HCT116 (cell line): ENCODE results near the gene THADA. TPM values are rescaled to one million over a fixed set of nuclear protein-coding genes. Genes with fewer than 3 reads are reported as not detected.
A peak's percentile ranks its signal among the peaks of the same experiment; 100 is the strongest.

ENCODE experiments used
- ATAC-seq: fragments of 200-7000 bp; cut with Tn5 transposase; 2 replicates; pipeline ENCODE4 v1.9.1; 2020; ENCODE audit warnings: mild to moderate bottlenecking, moderate library complexity
- BruUV-seq: library from RNA; stranded (reverse); fragments of 400-500 nt; replicated peaks from 2 replicates; lab custom pipeline; 2021; lab: Mats Ljungman, UMichigan
- CTCF ChIA-PET: fragments of 300-600 bp; sonication (Branson Sonifier 250); formaldehyde crosslinking; loops from one replicate; lab custom pipeline; 2021; ENCODE audit warnings: antibody characterized with exemption; lab: Charles Lee
- POLR2A ChIA-PET: fragments of 300-600, 350-600 bp; sonication (Branson Sonifier 250); formaldehyde crosslinking; loops from one replicate; lab custom pipeline; 2021; ENCODE audit warnings: antibody characterized with exemption; lab: Charles Lee
- RAD21 ChIA-PET, 2 experiments: fragments of 300-600 bp; sonication (Branson Sonifier 250); formaldehyde crosslinking; loops; one replicate each; lab custom pipeline; 2023; ENCODE audit warnings: low total read pairs in 2 of 2; ENCODE audit not compliant: uncharacterized antibody in 2 of 2, unreplicated experiment in 2 of 2, low non-redundant PET in 1 of 2; lab: Charles Lee
- DNase-seq: peaks from one replicate; pipeline ENCODE4 v3.0.0-alpha.2; 2010; ENCODE audit warnings: low read depth, low spot score
- H2AFZ ChIP-seq: fragments of 200-600 bp; shearing (Covaris generic), sonication (generic); 2 replicates; pipeline ENCODE4 v1.6.1; 2017; ENCODE audit warnings: low read depth, mixed run types, mixed read lengths, antibody characterized with exemption, low read length; ENCODE audit not compliant: poor library complexity, severe bottlenecking
- H3K27ac ChIP-seq: 2 replicates; pipeline ENCODE4 v1.5.1; 2012; ENCODE audit warnings: low read depth, low read length
- H3K27me3 ChIP-seq: fragments of 200-600 bp; sonication (generic); 2 replicates; pipeline ENCODE4 v1.6.1; 2016; ENCODE audit warnings: mixed run types, low read length, mixed read lengths; ENCODE audit not compliant: insufficient read depth
- H3K36me3 ChIP-seq, 2 experiments: fragments of 200-500 bp in 1 of 2; fragments of 200-600 bp in 1 of 2; sonication (Bioruptor generic) in 1 of 2; sonication (generic) in 1 of 2; 2 replicates each; pipeline versions ENCODE4 v1.5.1 to v1.6.1; 2014 to 2016; ENCODE audit warnings: low read length in 2 of 2, inconsistent platforms in 1 of 2, mixed read lengths in 1 of 2, mixed run types in 1 of 2; ENCODE audit not compliant: insufficient read depth in 2 of 2, control insufficient read depth in 1 of 2
- H3K4me1 ChIP-seq, 2 experiments: fragments of 200-600 bp in 1 of 2; sonication (generic) in 1 of 2; 2 replicates each; pipeline versions ENCODE4 v1.5.1 to v1.6.1; 2012 to 2017; ENCODE audit warnings: low read length in 2 of 2, inconsistent platforms in 1 of 2, mild to moderate bottlenecking in 1 of 2, mixed read lengths in 1 of 2, mixed run types in 1 of 2, moderate library complexity in 1 of 2; ENCODE audit not compliant: insufficient read depth in 2 of 2, control insufficient read depth in 1 of 2
- H3K4me2 ChIP-seq: fragments of 200-600 bp; sonication (generic); 2 replicates; pipeline ENCODE4 v1.6.1; 2017; ENCODE audit warnings: mixed run types, low read length, mixed read lengths
- H3K4me3 ChIP-seq, 2 experiments: fragments of 200-600 bp in 1 of 2; sonication (generic) in 1 of 2; replicated peaks in 1 of 2; 2 replicates each; pipeline ENCODE4 v1.5.1; 2011 to 2016; ENCODE audit warnings: low read length in 2 of 2, control low read depth in 1 of 2, low read depth in 1 of 2, mild to moderate bottlenecking in 1 of 2, mixed read lengths in 1 of 2, mixed run types in 1 of 2
- H3K79me2 ChIP-seq: fragments of 200-600 bp; sonication (generic); 2 replicates; pipeline ENCODE4 v1.6.1; 2017; ENCODE audit warnings: mild to moderate bottlenecking, mixed run types, low read length, moderate library complexity, mixed read lengths; ENCODE audit not compliant: insufficient read depth
- H3K9ac ChIP-seq: fragments of 200-600 bp; sonication (generic); 2 replicates; pipeline ENCODE4 v1.6.1; 2016; ENCODE audit warnings: low read length, mixed read lengths
- H3K9me2 ChIP-seq: fragments of 200-600 bp; sonication (generic), shearing (Covaris generic); 2 replicates; pipeline ENCODE4 v1.6.1; 2017; ENCODE audit warnings: mixed run types, mild to moderate bottlenecking, moderate library complexity; ENCODE audit not compliant: insufficient read depth
- H3K9me3 ChIP-seq, 2 experiments: fragments of 200-500 bp in 1 of 2; fragments of 200-600 bp in 1 of 2; sonication (Bioruptor generic) in 1 of 2; sonication (generic) in 1 of 2; 2 replicates each; pipeline ENCODE4 v1.6.1; 2014 to 2017; ENCODE audit warnings: low read length in 2 of 2, mixed read lengths in 2 of 2, inconsistent platforms in 1 of 2, low read depth in 1 of 2, mild to moderate bottlenecking in 1 of 2, mixed run types in 1 of 2, moderate library complexity in 1 of 2; ENCODE audit not compliant: control insufficient read depth in 1 of 2, insufficient read depth in 1 of 2
- H4K20me1 ChIP-seq: fragments of 200-600 bp; sonication (generic), shearing (Covaris generic); 2 replicates; pipeline ENCODE4 v1.6.1; 2017; ENCODE audit warnings: mixed run types, mild to moderate bottlenecking, moderate library complexity; ENCODE audit not compliant: insufficient read depth
- CBX3 ChIP-seq: IDR thresholded peaks from 2 replicates; pipeline ENCODE4 v1.6.1; 2012; ENCODE audit warnings: low read depth
- EGR1 ChIP-seq: IDR thresholded peaks from 2 replicates; pipeline ENCODE4 v1.6.1; 2012; ENCODE audit warnings: low read depth
- ELF1 ChIP-seq: IDR thresholded peaks from 2 replicates; pipeline ENCODE4 v1.6.1; 2012; ENCODE audit warnings: low read depth, borderline replicate concordance
- EZH2 ChIP-seq: fragments of 200-600 bp; sonication (generic); IDR thresholded peaks from 2 replicates; pipeline ENCODE4 v1.6.1; 2017; ENCODE audit warnings: antibody characterized with exemption, mixed run types
- EZH2phosphoT487 ChIP-seq: fragments of 200-600 bp; IDR thresholded peaks from 2 replicates; pipeline ENCODE4 v1.6.1; 2018; ENCODE audit warnings: antibody characterized with exemption, borderline replicate concordance
- FOSL1 ChIP-seq: IDR thresholded peaks from 2 replicates; pipeline ENCODE4 v1.6.1; 2012; ENCODE audit warnings: low read depth
- JUND ChIP-seq: IDR thresholded peaks from 2 replicates; pipeline ENCODE4 v1.6.1; 2012
- POLR2A ChIP-seq: IDR thresholded peaks from 2 replicates; pipeline ENCODE4 v1.7.0; 2011; ENCODE audit warnings: borderline replicate concordance; ENCODE audit not compliant: insufficient read depth, insufficient read length; ENCODE audit errors: extremely low read depth
- RAD21 ChIP-seq: IDR thresholded peaks from 2 replicates; pipeline ENCODE4 v1.6.1; 2012; ENCODE audit warnings: low read depth, mild to moderate bottlenecking
- SP1 ChIP-seq: IDR thresholded peaks from 2 replicates; pipeline ENCODE4 v1.6.1; 2012; ENCODE audit warnings: low read depth
- SRF ChIP-seq: IDR thresholded peaks from 2 replicates; pipeline ENCODE4 v1.6.1; 2012; ENCODE audit warnings: low read depth
- TCF7L2 ChIP-seq: IDR thresholded peaks from 2 replicates; pipeline ENCODE4 v1.7.0; 2011; ENCODE audit warnings: borderline replicate concordance, inconsistent platforms; ENCODE audit not compliant: insufficient read depth, insufficient read length; ENCODE audit errors: extremely low read depth
- YY1 ChIP-seq: IDR thresholded peaks from 2 replicates; pipeline ENCODE4 v1.6.1; 2011; ENCODE audit warnings: low read length, low read depth, moderate library complexity, mild to moderate bottlenecking; ENCODE audit not compliant: insufficient replicate concordance; ENCODE audit errors: extremely low read depth
- ZFX ChIP-seq: fragments of 450-650 bp; IDR thresholded peaks from 2 replicates; pipeline ENCODE4 v1.6.1; 2017
- intact Hi-C: fragments of 100-400 bp; cut with micrococcal nuclease; formaldehyde crosslinking; loops from 2 replicates; pipeline ENCODE4 v1.10.0; 2022
- total RNA-seq: library from RNA; stranded (reverse); gene quantifications from one replicate; pipeline ENCODE4 v1.2.1, GENCODE V29; 2021; ENCODE audit not compliant: unreplicated experiment
- TF ChIP-seq, protein P1 (sequence below): IDR thresholded peaks from 2 replicates; pipeline ENCODE4 v1.6.1; 2012; ENCODE audit warnings: low read depth
- TF ChIP-seq, protein P2 (sequence below): IDR thresholded peaks from 2 replicates; pipeline ENCODE4 v1.6.1; 2012
- TF ChIP-seq, protein P3 (sequence below): IDR thresholded peaks from 2 replicates; pipeline ENCODE4 v1.6.1; 2011; ENCODE audit warnings: mild to moderate bottlenecking, low read length, moderate library complexity; ENCODE audit not compliant: insufficient replicate concordance; ENCODE audit errors: extremely low read depth

THADA gene
- total RNA-seq, 1 experiment from 2014 or later: 30.7 TPM

DNA sequence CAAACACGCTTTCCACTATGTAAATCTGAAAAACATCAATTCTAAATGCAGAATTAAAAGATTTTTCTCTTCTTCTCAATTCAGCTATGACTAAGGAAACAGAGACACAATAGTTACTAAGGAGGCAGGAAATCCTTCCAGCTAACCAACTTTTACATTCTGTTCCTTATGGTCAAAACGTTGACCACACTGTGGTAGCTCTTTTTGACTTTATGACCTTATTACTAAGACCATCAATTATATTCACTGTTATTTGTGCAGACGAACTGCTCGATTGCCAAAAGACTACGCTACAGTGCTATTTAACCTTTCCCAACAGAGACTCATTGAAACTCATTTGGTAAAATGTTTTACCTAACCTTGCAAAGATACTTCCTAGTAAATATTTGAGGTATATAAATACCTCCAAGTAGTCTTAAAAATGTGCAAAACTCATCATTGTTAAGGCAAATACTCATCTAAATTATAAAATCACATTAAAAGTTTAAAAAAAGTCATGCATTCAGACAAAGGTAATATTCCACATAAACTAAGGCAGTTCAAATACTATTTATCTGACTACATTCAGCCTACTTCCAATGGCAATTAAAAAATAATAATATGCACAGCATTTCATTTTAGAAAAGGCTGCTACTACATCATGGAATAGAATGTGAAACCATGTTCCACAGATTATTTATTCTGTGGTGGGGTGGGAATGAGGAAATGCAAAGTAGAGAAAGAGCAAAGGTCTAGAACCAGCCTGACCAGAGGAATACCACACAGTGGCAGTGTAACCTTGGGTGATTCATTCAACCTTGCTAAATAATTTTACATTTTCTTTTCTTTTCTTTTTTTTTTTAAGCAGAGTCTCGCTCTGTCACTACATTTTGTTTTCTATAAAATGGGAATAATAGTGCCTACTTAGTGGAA is 139.9 kb downstream of the THADA start (continued):
- TF ChIP-seq SP1 (peak; percentile 48; the same call in 1 of the 2 replicates), EZH2phosphoT487 (no peak), RAD21 (peak; percentile 55), ZFX (no peak), EZH2 (no peak), JUND (peak; percentile 38; the same call in 1 of the 2 replicates)
- TF ChIP-seq, all 23 proteins: peak for 7

DNA sequence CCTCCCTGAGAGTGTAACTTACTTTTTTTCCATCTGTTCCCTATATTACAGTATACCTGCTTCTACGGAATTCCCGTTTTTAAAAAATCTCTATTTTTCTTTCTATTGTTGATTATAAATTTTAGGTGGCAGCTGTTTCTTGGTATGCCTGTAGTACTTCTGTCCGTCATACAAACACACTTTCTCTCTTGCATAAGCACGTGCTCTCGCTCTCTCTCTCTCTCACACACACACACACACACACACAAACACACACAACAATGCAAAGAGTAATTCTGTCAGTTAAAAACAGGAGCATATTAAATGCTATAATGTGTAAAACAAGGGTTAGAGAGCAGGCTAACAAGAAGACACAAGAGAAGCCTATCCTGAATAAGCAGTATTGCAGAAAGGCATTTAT is 140.5 kb downstream of the THADA start:
- Histone ChIP-seq H3K9me2 (no peaks in the 10 kb centered on the region), H3K4me3 (no peak overlapping the region), H3K79me2 (no peaks in the 10 kb centered on the region), H3K4me2 (no peak overlapping the region), H4K20me1 (no peaks in the 10 kb centered on the region), H3K27me3 (no peaks in the 10 kb centered on the region), H3K27ac (no peak overlapping the region), H3K9ac (no peak overlapping the region), H2AFZ (no peak overlapping the region), H3K36me3 (no peaks in the 10 kb centered on the region), H3K4me1 (peaks cover 57 to 61% of the 10 kb centered on the region in 2 experiments), H3K9me3 (no peaks in the 10 kb centered on the region)
- ChIA-PET CTCF (no interaction called here), RAD21 (interaction anchor here in 1 of 2 experiments (0.7 kb wide), 2 partner anchors 179 to 289 kb away, joined by 3 read pairs; no protein-coding TSS in a partner anchor), POLR2A (no interaction called here)
- intact Hi-C loops: loop anchor here (10.0 kb wide), 1 partner anchor 160 kb away; no protein-coding TSS in a partner anchor
- DNase-seq (no peak), ATAC-seq (no peak)
- BruUV-seq: no TSS peak
- TF ChIP-seq SP1 (no peak), SRF (no peak), TCF7L2 (no peak), ZFX (no peak), EZH2phosphoT487 (no peak), EGR1 (no peak), POLR2A (no peak), CBX3 (no peak), ELF1 (no peak), YY1 (no peak), FOSL1 (no peak)
- TF ChIP-seq, protein P1, sequence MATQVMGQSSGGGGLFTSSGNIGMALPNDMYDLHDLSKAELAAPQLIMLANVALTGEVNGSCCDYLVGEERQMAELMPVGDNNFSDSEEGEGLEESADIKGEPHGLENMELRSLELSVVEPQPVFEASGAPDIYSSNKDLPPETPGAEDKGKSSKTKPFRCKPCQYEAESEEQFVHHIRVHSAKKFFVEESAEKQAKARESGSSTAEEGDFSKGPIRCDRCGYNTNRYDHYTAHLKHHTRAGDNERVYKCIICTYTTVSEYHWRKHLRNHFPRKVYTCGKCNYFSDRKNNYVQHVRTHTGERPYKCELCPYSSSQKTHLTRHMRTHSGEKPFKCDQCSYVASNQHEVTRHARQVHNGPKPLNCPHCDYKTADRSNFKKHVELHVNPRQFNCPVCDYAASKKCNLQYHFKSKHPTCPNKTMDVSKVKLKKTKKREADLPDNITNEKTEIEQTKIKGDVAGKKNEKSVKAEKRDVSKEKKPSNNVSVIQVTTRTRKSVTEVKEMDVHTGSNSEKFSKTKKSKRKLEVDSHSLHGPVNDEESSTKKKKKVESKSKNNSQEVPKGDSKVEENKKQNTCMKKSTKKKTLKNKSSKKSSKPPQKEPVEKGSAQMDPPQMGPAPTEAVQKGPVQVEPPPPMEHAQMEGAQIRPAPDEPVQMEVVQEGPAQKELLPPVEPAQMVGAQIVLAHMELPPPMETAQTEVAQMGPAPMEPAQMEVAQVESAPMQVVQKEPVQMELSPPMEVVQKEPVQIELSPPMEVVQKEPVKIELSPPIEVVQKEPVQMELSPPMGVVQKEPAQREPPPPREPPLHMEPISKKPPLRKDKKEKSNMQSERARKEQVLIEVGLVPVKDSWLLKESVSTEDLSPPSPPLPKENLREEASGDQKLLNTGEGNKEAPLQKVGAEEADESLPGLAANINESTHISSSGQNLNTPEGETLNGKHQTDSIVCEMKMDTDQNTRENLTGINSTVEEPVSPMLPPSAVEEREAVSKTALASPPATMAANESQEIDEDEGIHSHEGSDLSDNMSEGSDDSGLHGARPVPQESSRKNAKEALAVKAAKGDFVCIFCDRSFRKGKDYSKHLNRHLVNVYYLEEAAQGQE: no peak
- TF ChIP-seq, protein P2, sequence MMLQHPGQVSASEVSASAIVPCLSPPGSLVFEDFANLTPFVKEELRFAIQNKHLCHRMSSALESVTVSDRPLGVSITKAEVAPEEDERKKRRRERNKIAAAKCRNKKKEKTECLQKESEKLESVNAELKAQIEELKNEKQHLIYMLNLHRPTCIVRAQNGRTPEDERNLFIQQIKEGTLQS: no peak
- TF ChIP-seq, protein P3, sequence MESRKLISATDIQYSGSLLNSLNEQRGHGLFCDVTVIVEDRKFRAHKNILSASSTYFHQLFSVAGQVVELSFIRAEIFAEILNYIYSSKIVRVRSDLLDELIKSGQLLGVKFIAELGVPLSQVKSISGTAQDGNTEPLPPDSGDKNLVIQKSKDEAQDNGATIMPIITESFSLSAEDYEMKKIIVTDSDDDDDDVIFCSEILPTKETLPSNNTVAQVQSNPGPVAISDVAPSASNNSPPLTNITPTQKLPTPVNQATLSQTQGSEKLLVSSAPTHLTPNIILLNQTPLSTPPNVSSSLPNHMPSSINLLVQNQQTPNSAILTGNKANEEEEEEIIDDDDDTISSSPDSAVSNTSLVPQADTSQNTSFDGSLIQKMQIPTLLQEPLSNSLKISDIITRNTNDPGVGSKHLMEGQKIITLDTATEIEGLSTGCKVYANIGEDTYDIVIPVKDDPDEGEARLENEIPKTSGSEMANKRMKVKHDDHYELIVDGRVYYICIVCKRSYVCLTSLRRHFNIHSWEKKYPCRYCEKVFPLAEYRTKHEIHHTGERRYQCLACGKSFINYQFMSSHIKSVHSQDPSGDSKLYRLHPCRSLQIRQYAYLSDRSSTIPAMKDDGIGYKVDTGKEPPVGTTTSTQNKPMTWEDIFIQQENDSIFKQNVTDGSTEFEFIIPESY: no peak
